GM23338 (cell line): Measurements from ENCODE around the gene ZSCAN23. TPM values are rescaled to one million over a fixed set of nuclear protein-coding genes. Genes with fewer than 3 reads are reported as not detected.

Experiments used
- ATAC-seq: fragments of 200-7000 bp; cut with Tn5 transposase; 3 replicates; pipeline ENCODE4 v1.9.1; 2020
- DNase-seq: peaks from one replicate; pipeline ENCODE4 v3.0.0-alpha.2; 2015; ENCODE audit warnings: low spot score
- H2AFZ ChIP-seq: fragments of 200-600 bp; sonication (generic); 2 replicates; pipeline ENCODE4 v1.8.0; 2016; ENCODE audit warnings: antibody characterized with exemption, mild to moderate bottlenecking, moderate library complexity
- H3F3A ChIP-seq: fragments of 200-600 bp; sonication (generic); replicated peaks from 2 replicates; pipeline ENCODE4 v1.8.0; 2017; ENCODE audit warnings: antibody characterized with exemption, mixed run types, low read depth
- H3K27ac ChIP-seq: fragments of 200-600 bp; sonication (generic); 2 replicates; pipeline ENCODE4 v1.6.1; 2016; ENCODE audit warnings: low read depth
- H3K27me3 ChIP-seq: fragments of 200-600 bp; sonication (generic); 2 replicates; pipeline ENCODE4 v1.8.0; 2016; ENCODE audit warnings: mild to moderate bottlenecking, mixed run types, moderate library complexity; ENCODE audit not compliant: insufficient read depth
- H3K36me3 ChIP-seq: fragments of 200-600 bp; sonication (generic); 2 replicates; pipeline ENCODE4 v1.8.0; 2016; ENCODE audit warnings: mild to moderate bottlenecking; ENCODE audit not compliant: insufficient read depth
- H3K4me1 ChIP-seq: fragments of 200-600 bp; sonication (generic); 2 replicates; pipeline ENCODE4 v1.8.0; 2016; ENCODE audit warnings: mild to moderate bottlenecking, moderate library complexity; ENCODE audit not compliant: insufficient read depth
- H3K4me2 ChIP-seq: fragments of 200-600 bp; sonication (generic); 2 replicates; pipeline ENCODE4 v1.7.1; 2017; ENCODE audit warnings: mixed run types
- H3K4me3 ChIP-seq: fragments of 200-600 bp; sonication (generic); 2 replicates; pipeline ENCODE4 v1.6.1; 2016; ENCODE audit warnings: mixed run types
- H3K79me2 ChIP-seq: fragments of 200-600 bp; sonication (generic); replicated peaks from 2 replicates; pipeline ENCODE4 v1.8.0; 2017; ENCODE audit warnings: mild to moderate bottlenecking; ENCODE audit not compliant: insufficient read depth
- H3K9me2 ChIP-seq: fragments of 200-600 bp; sonication (generic); 2 replicates; pipeline ENCODE4 v1.8.0; 2017; ENCODE audit not compliant: insufficient read depth
- H4K20me1 ChIP-seq: fragments of 200-600 bp; sonication (generic); replicated peaks from 2 replicates; pipeline ENCODE4 v1.8.0; 2017; ENCODE audit warnings: mild to moderate bottlenecking; ENCODE audit not compliant: insufficient read depth
- H3K27ac Mint-ChIP-seq: 2 replicates; pipeline ENCODE4 v1.8.0; 2020; ENCODE audit warnings: inconsistent platforms, mild to moderate bottlenecking, moderate library complexity, mixed read lengths
- H3K27me3 Mint-ChIP-seq: 3 replicates; pipeline ENCODE4 v1.8.0; 2022; ENCODE audit warnings: low read depth, mild to moderate bottlenecking, moderate library complexity, mixed read lengths, inconsistent platforms; ENCODE audit not compliant: insufficient read depth, poor library complexity
- H3K36me3 Mint-ChIP-seq: 3 replicates; pipeline ENCODE4 v1.8.0; 2021; ENCODE audit warnings: low read depth, mild to moderate bottlenecking, inconsistent platforms, moderate library complexity, mixed read lengths
- H3K4me1 Mint-ChIP-seq: 3 replicates; pipeline ENCODE4 v1.8.0; 2020; ENCODE audit warnings: mild to moderate bottlenecking, inconsistent platforms, mixed read lengths
- H3K4me3 Mint-ChIP-seq: 3 replicates; pipeline ENCODE4 v1.8.0; 2021; ENCODE audit warnings: moderate library complexity, mild to moderate bottlenecking, inconsistent platforms, mixed read lengths
- H3K9me3 Mint-ChIP-seq: 3 replicates; pipeline ENCODE4 v1.8.0; 2020; ENCODE audit warnings: moderate library complexity, mild to moderate bottlenecking, inconsistent platforms, mixed read lengths
- NANOG ChIP-seq: IDR thresholded peaks from 2 replicates; pipeline ENCODE4 v1.6.1; 2016; ENCODE audit warnings: antibody characterized with exemption, borderline replicate concordance
- POLR2AphosphoS5 ChIP-seq: IDR thresholded peaks from 2 replicates; pipeline ENCODE4 v1.6.1; 2016; ENCODE audit warnings: antibody characterized with exemption, low read depth
- STAT1 ChIP-seq: IDR thresholded peaks from one replicate; pipeline ENCODE4 v1.6.1; 2016; ENCODE audit warnings: antibody characterized with exemption; ENCODE audit not compliant: unreplicated experiment
- polyA plus RNA-seq: library from polyadenylated mRNA; unstranded; fragments of >200 nt; fragmentation: Nextera tagmentation; extraction: Ambion mirVana; gene quantifications from 2 replicates; pipeline ENCODE4 v1.2.1, GENCODE V29; 2016
- total RNA-seq: library from RNA; depleted of rRNA; stranded (reverse); fragments of >200 nt; shearing (Covaris generic); gene quantifications from 2 replicates; pipeline ENCODE4 v1.2.3, GENCODE V29; 2014
- TF ChIP-seq, protein P1 (sequence below): IDR thresholded peaks from 2 replicates; pipeline ENCODE4 v1.6.1; 2016; ENCODE audit warnings: antibody characterized with exemption
- TF ChIP-seq, protein P2 (sequence below): IDR thresholded peaks from one replicate; pipeline ENCODE4 v1.6.1; 2018; ENCODE audit warnings: antibody characterized with exemption; ENCODE audit not compliant: unreplicated experiment
- TF ChIP-seq, protein P3 (sequence below), 2 experiments: fragments of 200-600 bp in 1 of 2; sonication (generic) in 1 of 2; conservative IDR thresholded peaks; 2 replicates each; pipeline versions ENCODE4 v1.5.1 to v1.6.1; 2016 to 2017; ENCODE audit warnings: antibody characterized with exemption in 2 of 2, low read depth in 2 of 2, mild to moderate bottlenecking in 2 of 2, moderate library complexity in 1 of 2
- TF ChIP-seq, protein P4 (sequence below): fragments of 250-450 bp; sonication (Bioruptor Pico); IDR thresholded peaks from 2 replicates; pipeline ENCODE4 v1.5.0; 2020; ENCODE audit warnings: mild to moderate bottlenecking, moderate library complexity

The ZSCAN23 gene
- total and polyA plus RNA-seq, 2 experiments from 2014 or later, result 1.9 to 7.8 TPM

DNA sequence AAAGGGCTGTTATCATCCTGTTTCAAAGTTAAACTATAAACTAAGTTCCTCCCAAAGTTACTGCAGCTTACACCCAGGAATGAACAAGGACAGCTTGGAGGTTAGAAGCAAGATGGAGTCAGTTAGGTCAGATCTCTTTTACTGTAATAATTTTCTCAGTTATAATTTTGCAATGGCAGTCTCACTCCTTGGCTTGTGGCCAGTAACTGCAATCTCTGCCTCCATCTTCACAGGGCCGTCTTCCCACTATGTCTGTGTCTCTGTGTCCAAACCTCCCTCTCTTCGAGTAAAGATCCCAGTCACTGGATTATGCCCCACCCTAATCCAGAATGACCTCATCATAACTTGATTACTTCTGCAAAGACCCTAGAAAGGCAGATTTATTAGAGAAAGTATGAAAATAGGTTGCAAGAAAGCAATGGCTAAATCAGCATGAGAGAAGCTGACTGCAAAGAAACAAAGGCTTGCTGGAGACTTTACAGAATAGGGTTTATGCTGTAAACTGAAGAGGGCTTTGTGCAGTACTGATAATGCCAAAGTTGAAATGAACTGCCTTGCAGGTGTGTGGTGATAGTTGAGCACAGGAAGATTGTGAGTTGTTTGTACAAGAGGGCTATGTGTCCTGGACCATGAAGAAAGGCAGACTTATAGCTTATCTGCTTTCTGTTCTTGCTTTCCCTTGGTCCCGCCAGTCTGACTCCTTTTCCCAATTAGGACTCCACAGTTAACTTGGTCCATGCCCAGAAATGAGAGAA lies 43.9 kb upstream of the ZSCAN23 start (continued):
- TF ChIP-seq, protein P1, sequence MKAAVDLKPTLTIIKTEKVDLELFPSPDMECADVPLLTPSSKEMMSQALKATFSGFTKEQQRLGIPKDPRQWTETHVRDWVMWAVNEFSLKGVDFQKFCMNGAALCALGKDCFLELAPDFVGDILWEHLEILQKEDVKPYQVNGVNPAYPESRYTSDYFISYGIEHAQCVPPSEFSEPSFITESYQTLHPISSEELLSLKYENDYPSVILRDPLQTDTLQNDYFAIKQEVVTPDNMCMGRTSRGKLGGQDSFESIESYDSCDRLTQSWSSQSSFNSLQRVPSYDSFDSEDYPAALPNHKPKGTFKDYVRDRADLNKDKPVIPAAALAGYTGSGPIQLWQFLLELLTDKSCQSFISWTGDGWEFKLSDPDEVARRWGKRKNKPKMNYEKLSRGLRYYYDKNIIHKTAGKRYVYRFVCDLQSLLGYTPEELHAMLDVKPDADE, result no peak
- TF ChIP-seq STAT1 (no peak), NANOG (no peak)
- TF ChIP-seq, protein P2, sequence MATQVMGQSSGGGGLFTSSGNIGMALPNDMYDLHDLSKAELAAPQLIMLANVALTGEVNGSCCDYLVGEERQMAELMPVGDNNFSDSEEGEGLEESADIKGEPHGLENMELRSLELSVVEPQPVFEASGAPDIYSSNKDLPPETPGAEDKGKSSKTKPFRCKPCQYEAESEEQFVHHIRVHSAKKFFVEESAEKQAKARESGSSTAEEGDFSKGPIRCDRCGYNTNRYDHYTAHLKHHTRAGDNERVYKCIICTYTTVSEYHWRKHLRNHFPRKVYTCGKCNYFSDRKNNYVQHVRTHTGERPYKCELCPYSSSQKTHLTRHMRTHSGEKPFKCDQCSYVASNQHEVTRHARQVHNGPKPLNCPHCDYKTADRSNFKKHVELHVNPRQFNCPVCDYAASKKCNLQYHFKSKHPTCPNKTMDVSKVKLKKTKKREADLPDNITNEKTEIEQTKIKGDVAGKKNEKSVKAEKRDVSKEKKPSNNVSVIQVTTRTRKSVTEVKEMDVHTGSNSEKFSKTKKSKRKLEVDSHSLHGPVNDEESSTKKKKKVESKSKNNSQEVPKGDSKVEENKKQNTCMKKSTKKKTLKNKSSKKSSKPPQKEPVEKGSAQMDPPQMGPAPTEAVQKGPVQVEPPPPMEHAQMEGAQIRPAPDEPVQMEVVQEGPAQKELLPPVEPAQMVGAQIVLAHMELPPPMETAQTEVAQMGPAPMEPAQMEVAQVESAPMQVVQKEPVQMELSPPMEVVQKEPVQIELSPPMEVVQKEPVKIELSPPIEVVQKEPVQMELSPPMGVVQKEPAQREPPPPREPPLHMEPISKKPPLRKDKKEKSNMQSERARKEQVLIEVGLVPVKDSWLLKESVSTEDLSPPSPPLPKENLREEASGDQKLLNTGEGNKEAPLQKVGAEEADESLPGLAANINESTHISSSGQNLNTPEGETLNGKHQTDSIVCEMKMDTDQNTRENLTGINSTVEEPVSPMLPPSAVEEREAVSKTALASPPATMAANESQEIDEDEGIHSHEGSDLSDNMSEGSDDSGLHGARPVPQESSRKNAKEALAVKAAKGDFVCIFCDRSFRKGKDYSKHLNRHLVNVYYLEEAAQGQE, result no peak

DNA sequence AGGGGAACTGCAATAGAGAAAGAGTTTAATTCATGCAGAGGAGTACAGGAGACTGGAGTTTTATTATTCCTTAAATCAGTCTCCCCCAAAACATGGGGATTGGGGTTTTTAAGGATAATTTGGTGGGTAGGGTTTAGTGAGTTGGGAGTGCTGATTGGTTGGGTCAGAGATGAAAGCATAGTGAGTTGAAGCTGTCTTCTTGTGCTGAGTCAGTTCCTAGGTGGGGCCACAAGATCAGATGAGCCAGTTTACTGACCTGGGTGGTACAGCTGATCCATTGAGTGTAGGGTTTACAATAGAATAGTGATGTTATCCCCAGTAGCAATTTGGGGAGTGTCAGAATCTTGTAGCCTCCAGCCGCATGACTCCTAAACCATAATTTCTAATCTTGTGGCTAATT lies 43.2 kb upstream of the ZSCAN23 start:
- Histone ChIP-seq H3K4me2 (no peak overlapping the region), H3K79me2 (no peaks in the 10 kb centered on the region), H3K27me3 (peaks cover 13% of the 10 kb centered on the region), H4K20me1 (no peaks in the 10 kb centered on the region), H3K9me2 (no peaks in the 10 kb centered on the region), H3F3A (no peaks in the 10 kb centered on the region), H3K27ac (no peak overlapping the region), H3K36me3 (no peaks in the 10 kb centered on the region), H3K4me1 (peaks cover 6% of the 10 kb centered on the region), H2AFZ (no peak overlapping the region), H3K4me3 (no peak overlapping the region)
- Mint-ChIP-seq H3K36me3 (peaks cover 2% of the 10 kb centered on the region; the same call in 2 of the 3 replicates), H3K27ac (no peak overlapping the region), H3K9me3 (peaks cover 2% of the 10 kb centered on the region; the same call in 2 of the 3 replicates), H3K27me3 (peaks cover 27% of the 10 kb centered on the region), H3K4me1 (peaks cover 7% of the 10 kb centered on the region; the same call in 2 of the 3 replicates), H3K4me3 (no peak overlapping the region)
- no peak for DNase-seq
- ATAC-seq, result no peak
- TF ChIP-seq, protein P3, sequence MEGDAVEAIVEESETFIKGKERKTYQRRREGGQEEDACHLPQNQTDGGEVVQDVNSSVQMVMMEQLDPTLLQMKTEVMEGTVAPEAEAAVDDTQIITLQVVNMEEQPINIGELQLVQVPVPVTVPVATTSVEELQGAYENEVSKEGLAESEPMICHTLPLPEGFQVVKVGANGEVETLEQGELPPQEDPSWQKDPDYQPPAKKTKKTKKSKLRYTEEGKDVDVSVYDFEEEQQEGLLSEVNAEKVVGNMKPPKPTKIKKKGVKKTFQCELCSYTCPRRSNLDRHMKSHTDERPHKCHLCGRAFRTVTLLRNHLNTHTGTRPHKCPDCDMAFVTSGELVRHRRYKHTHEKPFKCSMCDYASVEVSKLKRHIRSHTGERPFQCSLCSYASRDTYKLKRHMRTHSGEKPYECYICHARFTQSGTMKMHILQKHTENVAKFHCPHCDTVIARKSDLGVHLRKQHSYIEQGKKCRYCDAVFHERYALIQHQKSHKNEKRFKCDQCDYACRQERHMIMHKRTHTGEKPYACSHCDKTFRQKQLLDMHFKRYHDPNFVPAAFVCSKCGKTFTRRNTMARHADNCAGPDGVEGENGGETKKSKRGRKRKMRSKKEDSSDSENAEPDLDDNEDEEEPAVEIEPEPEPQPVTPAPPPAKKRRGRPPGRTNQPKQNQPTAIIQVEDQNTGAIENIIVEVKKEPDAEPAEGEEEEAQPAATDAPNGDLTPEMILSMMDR (conservative IDR thresholded peaks at IDR 0.05; ENCODE audit: low read depth in 2 of 2), result no peak
- TF ChIP-seq, protein P2, result no peak
- no peak for TF ChIP-seq POLR2AphosphoS5
- TF ChIP-seq, protein P4, sequence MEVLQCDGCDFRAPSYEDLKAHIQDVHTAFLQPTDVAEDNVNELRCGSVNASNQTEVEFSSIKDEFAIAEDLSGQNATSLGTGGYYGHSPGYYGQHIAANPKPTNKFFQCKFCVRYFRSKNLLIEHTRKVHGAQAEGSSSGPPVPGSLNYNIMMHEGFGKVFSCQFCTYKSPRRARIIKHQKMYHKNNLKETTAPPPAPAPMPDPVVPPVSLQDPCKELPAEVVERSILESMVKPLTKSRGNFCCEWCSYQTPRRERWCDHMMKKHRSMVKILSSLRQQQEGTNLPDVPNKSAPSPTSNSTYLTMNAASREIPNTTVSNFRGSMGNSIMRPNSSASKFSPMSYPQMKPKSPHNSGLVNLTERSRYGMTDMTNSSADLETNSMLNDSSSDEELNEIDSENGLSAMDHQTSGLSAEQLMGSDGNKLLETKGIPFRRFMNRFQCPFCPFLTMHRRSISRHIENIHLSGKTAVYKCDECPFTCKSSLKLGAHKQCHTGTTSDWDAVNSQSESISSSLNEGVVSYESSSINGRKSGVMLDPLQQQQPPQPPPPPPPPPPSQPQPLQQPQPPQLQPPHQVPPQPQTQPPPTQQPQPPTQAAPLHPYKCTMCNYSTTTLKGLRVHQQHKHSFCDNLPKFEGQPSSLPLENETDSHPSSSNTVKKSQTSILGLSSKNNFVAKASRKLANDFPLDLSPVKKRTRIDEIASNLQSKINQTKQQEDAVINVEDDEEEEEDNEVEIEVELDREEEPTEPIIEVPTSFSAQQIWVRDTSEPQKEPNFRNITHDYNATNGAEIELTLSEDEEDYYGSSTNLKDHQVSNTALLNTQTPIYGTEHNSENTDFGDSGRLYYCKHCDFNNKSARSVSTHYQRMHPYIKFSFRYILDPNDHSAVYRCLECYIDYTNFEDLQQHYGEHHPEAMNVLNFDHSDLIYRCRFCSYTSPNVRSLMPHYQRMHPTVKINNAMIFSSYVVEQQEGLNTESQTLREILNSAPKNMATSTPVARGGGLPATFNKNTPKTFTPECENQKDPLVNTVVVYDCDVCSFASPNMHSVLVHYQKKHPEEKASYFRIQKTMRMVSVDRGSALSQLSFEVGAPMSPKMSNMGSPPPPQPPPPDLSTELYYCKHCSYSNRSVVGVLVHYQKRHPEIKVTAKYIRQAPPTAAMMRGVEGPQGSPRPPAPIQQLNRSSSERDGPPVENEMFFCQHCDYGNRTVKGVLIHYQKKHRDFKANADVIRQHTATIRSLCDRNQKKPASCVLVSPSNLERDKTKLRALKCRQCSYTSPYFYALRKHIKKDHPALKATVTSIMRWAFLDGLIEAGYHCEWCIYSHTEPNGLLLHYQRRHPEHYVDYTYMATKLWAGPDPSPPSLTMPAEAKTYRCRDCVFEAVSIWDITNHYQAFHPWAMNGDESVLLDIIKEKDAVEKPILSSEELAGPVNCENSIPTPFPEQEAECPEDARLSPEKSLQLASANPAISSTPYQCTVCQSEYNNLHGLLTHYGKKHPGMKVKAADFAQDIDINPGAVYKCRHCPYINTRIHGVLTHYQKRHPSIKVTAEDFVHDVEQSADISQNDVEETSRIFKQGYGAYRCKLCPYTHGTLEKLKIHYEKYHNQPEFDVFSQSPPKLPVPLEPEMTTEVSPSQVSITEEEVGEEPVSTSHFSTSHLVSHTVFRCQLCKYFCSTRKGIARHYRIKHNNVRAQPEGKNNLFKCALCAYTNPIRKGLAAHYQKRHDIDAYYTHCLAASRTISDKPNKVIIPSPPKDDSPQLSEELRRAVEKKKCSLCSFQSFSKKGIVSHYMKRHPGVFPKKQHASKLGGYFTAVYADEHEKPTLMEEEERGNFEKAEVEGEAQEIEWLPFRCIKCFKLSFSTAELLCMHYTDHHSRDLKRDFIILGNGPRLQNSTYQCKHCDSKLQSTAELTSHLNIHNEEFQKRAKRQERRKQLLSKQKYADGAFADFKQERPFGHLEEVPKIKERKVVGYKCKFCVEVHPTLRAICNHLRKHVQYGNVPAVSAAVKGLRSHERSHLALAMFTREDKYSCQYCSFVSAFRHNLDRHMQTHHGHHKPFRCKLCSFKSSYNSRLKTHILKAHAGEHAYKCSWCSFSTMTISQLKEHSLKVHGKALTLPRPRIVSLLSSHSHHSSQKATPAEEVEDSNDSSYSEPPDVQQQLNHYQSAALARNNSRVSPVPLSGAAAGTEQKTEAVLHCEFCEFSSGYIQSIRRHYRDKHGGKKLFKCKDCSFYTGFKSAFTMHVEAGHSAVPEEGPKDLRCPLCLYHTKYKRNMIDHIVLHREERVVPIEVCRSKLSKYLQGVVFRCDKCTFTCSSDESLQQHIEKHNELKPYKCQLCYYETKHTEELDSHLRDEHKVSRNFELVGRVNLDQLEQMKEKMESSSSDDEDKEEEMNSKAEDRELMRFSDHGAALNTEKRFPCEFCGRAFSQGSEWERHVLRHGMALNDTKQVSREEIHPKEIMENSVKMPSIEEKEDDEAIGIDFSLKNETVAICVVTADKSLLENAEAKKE (CRISPR knock-in tag), result no peak
